ENCODE measurements around the gene SV2B.

DNA sequence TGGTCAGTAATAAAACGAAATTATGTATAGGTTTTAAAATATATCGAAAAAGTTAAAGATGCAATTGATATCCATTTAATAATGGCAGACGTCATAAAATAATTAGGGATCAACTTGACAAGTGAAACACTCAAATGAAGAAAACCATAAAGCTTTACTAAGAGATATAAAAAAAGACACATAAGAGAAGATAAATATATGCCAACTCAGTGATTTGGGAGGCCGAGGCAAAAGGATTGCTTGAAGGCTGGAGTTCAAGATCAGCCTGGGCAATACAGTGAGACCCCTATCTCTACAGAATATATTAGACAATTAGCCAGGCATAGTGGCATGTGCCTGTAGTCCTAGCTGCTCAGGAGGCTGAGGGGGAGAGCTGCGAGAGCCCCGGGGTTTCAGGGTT is 190.5 kb downstream of the SV2B start:
- TF ChIP-seq CTCF (IDR thresholded peaks at IDR 0.05) (no peak), EP300 (IDR thresholded peaks at IDR 0.05; ENCODE audit: low read depth) (no peak), POLR2A (IDR thresholded peaks at IDR 0.05) (no peak)

Data from transverse colon (tissue), 3 donors.